HG03060 (cell line): ENCODE measurements around the gene GTF2F2.

Experiments used
- ATAC-seq: cut with Tn5 transposase; IDR thresholded peaks from one replicate; pipeline ENCODE4 v1.9.1; 2021; ENCODE audit warnings: low read depth, moderate number of reproducible peaks; ENCODE audit not compliant: unreplicated experiment

GTF2F2 gene

GRCh38 chr13:45331123-45331619 is 210.9 kb downstream of the GTF2F2 start:
- ATAC-seq: no peak

GRCh38 chr13:45331692-45332035 is 211.4 kb downstream of the GTF2F2 start:
- no peak for ATAC-seq

GRCh38 chr13:45332036-45332830 is 211.9 kb downstream of the GTF2F2 start:
- no peak for ATAC-seq

- ATAC-seq: no peak
These were observed 212.5 kb downstream of the GTF2F2 start for GRCh38 chr13:45332831-45333219.

- no peak for ATAC-seq
These were observed 213.1 kb downstream of the GTF2F2 start for GRCh38 chr13:45333251-45333976.
